Upper lobe of left lung (tissue), 6 donors: ENCODE results near the gene SLCO3A1. TPM values are rescaled to one million over a fixed set of nuclear protein-coding genes. Genes with fewer than 3 reads are reported as not detected.

Experiments
- ATAC-seq, 2 donors: fragments of 200-7000 bp; cut with Tn5 transposase; one replicate each; pipeline ENCODE4 v1.9.1; 2022; ENCODE audit warnings: mild to moderate bottlenecking in 2 of 2, moderate library complexity in 2 of 2; ENCODE audit not compliant: low FRiP score in 2 of 2
- DNase-seq, 2 donors: peaks; one replicate each; pipeline ENCODE4 v3.0.0-alpha.2; 2019 to 2020
- H3K27ac ChIP-seq, 4 donors: fragments of 200-600 bp; sonication (generic); one replicate each; pipeline ENCODE4 v1.5.1; 2016 to 2019
- H3K27me3 ChIP-seq, 4 donors: fragments of 200-600 bp; sonication (generic); one replicate each; pipeline ENCODE4 v1.5.1; 2017 to 2019
- H3K36me3 ChIP-seq, 4 donors: fragments of 200-600 bp; sonication (generic); one replicate each; pipeline ENCODE4 v1.5.1; 2016 to 2019
- H3K4me1 ChIP-seq, 4 donors: fragments of 200-600 bp; sonication (generic); one replicate each; pipeline ENCODE4 v1.5.1; 2018 to 2019
- H3K4me3 ChIP-seq, 4 donors: fragments of 200-600 bp; sonication (generic); one replicate each; pipeline ENCODE4 v1.5.1; 2017 to 2019; ENCODE audit warnings: mild to moderate bottlenecking in 2 of 4, moderate library complexity in 1 of 4
- H3K9me3 ChIP-seq, 4 donors: fragments of 200-600 bp; sonication (generic); one replicate each; pipeline ENCODE4 v1.5.1; 2018 to 2019
- CTCF ChIP-seq, 6 experiments: fragments of 450-650 bp in 4 of 6; fragments of 200-600 bp in 2 of 6; sonication (generic) in 2 of 6; IDR thresholded peaks; one replicate each; pipeline ENCODE4 v1.5.1; 2016 to 2019; ENCODE audit warnings: antibody characterized with exemption in 6 of 6
- EP300 ChIP-seq, 4 donors: sonication (generic); formaldehyde crosslinking; IDR thresholded peaks; one replicate each; pipeline ENCODE4 v1.5.1; 2017; ENCODE audit warnings: antibody characterized with exemption in 4 of 4, control low read depth in 2 of 4
- POLR2A ChIP-seq, 4 donors: fragments of 450-650 bp; IDR thresholded peaks; one replicate each; pipeline ENCODE4 v1.5.1; 2016 to 2017; ENCODE audit warnings: antibody characterized with exemption in 4 of 4, mild to moderate bottlenecking in 2 of 4
- POLR2AphosphoS5 ChIP-seq, 2 donors: sonication (generic); formaldehyde crosslinking; IDR thresholded peaks; one replicate each; pipeline ENCODE4 v1.5.1; 2017; ENCODE audit warnings: antibody characterized with exemption in 2 of 2
- WGBS, 2 donors: methylation state at CpG; one replicate each; pipeline ENCODE4 v1.1.5; 2017 to 2018; 5-methylcytosine and 5-hydroxymethylcytosine counted together
- total RNA-seq, 6 donors: library from RNA; depleted of rRNA in 4 of 6; stranded (reverse); fragments of >200 nt in 4 of 6; gene quantifications; one replicate each; pipeline versions ENCODE4 v1.1.0 to v1.2.1, GENCODE V29; 2016 to 2021
- donor health status: DM: no; HTN: no; CAD: no; lungs with moderate emphysema.
- donor health status: DM: no; HTN: yes; CAD: no; lungs with severe emphysema.

The SLCO3A1 gene
- total RNA-seq, 6 donors from 2014 or later, result 29.3 to 56.6 (median 46.7) TPM

- no peak for DNase-seq
- no peaks in the 10 kb centered on the region for H3K9me3 ChIP-seq
- H3K27me3 ChIP-seq, result no peaks in the 10 kb centered on the region
- TF ChIP-seq POLR2AphosphoS5 (IDR thresholded peaks at IDR 0.05), result no peak
- no peak for TF ChIP-seq POLR2A (IDR thresholded peaks at IDR 0.05)
- TF ChIP-seq CTCF (IDR thresholded peaks at IDR 0.05), result no peak
- no peak overlapping the region for H3K4me3 ChIP-seq
- no peaks in the 10 kb centered on the region for H3K36me3 ChIP-seq
- peak overlapping the region in 3 of 4 donors; percentile 78 to 80 (median 79) for H3K27ac ChIP-seq
- ATAC-seq, result no peak
- peaks cover 48 to 61% (median 57%) of the 10 kb centered on the region in 4 donors for H3K4me1 ChIP-seq
- 72 to 82% methylated on average over 8 of the region's 8 CpGs for WGBS, 2 donors
Observed at GRCh38 chr15:91939403-91939831, 85.9 kb downstream of the SLCO3A1 start.

- Histone ChIP-seq H3K36me3 (no peaks in the 10 kb centered on the region), H3K9me3 (no peaks in the 10 kb centered on the region), H3K4me1 (peaks cover 56 to 70% (median 69%) of the 10 kb centered on the region in 4 donors), H3K4me3 (no peak overlapping the region), H3K27ac (peak overlapping the region; percentile 78 to 81 (median 80)), H3K27me3 (no peaks in the 10 kb centered on the region)
- ATAC-seq, result peak in 1 of 2 donors; percentile 68
- DNase-seq, result peak in 1 of 2 donors; percentile 61
- no peak for TF ChIP-seq POLR2A (IDR thresholded peaks at IDR 0.05)
- TF ChIP-seq POLR2AphosphoS5 (IDR thresholded peaks at IDR 0.05), result no peak
- no peak for TF ChIP-seq CTCF (IDR thresholded peaks at IDR 0.05)
- TF ChIP-seq EP300 (IDR thresholded peaks at IDR 0.05), result no peak
- 32 to 57% methylated on average over 6 to 8 of the region's 8 CpGs for WGBS, 2 donors
Observed at GRCh38 chr15:91940496-91941381, 87.2 kb downstream of the SLCO3A1 start.

GRCh38 chr15:91941871-91942658, 88.6 kb downstream of the SLCO3A1 start:
- Histone ChIP-seq H3K27ac (peak overlapping the region; percentile 78 to 81 (median 80)), H3K36me3 (no peaks in the 10 kb centered on the region), H3K4me1 (peaks cover 65 to 81% (median 77%) of the 10 kb centered on the region in 4 donors), H3K4me3 (no peak overlapping the region), H3K9me3 (no peaks in the 10 kb centered on the region), H3K27me3 (no peaks in the 10 kb centered on the region)
- ATAC-seq, result no peak
- 75 to 78% methylated on average over 9 of the region's 9 CpGs for WGBS, 2 donors
- TF ChIP-seq POLR2AphosphoS5 (IDR thresholded peaks at IDR 0.05) (no peak), CTCF (IDR thresholded peaks at IDR 0.05) (no peak), EP300 (IDR thresholded peaks at IDR 0.05) (no peak), POLR2A (IDR thresholded peaks at IDR 0.05) (no peak)
- no peak for DNase-seq

GRCh38 chr15:91942720-91943394, 89.3 kb downstream of the SLCO3A1 start:
- no peaks in the 10 kb centered on the region for H3K36me3 ChIP-seq
- no peaks in the 10 kb centered on the region for H3K27me3 ChIP-seq
- TF ChIP-seq CTCF (IDR thresholded peaks at IDR 0.05) (no peak), POLR2AphosphoS5 (IDR thresholded peaks at IDR 0.05) (peak; percentile 78 to 87), EP300 (IDR thresholded peaks at IDR 0.05) (peak in 3 of 4 donors; percentile 66 to 98 (median 83)), POLR2A (IDR thresholded peaks at IDR 0.05) (peak in 1 of 4 donors; percentile 20)
- peaks cover 71 to 85% (median 83%) of the 10 kb centered on the region in 4 donors for H3K4me1 ChIP-seq
- peak; percentile 87 to 96 for ATAC-seq
- peak; percentile 84 to 93 for DNase-seq
- WGBS, 2 donors, result 13 to 20% methylated on average over 8 to 9 of the region's 9 CpGs
- H3K27ac ChIP-seq, result peak overlapping the region; percentile 78 to 81 (median 80)
- peak overlapping the region in 1 of 4 donors; percentile 23 for H3K4me3 ChIP-seq
- no peaks in the 10 kb centered on the region for H3K9me3 ChIP-seq
